A549 treated with RU486 at 1 μM for 4 hours (cell line): ENCODE results near the gene DENND5A. TPM values are rescaled to one million over a fixed set of nuclear protein-coding genes. Genes with fewer than 3 reads are reported as not detected.

ENCODE experiments used
- total RNA-seq: library from RNA; stranded (reverse); fragments of 200-300 nt; extraction: Qiagen RNA extraction; gene quantifications from 5 replicates; pipeline ENCODE4 v1.2.3, GENCODE V29; 2022; ENCODE audit warnings: low read depth

DENND5A gene
- total RNA-seq, result 42.7 to 53.4 TPM (median 43.9 TPM) in 5 replicates

GRCh38 chr11:9265211-9266131 is at the start of gene DENND5A:
Gene DENND5A, minus strand, starts transcription at chr11:9265350. Its CDS starts 281 bp downstream, at chr11:9265069.

GRCh38 chr11:9314291-9315077 is 49.3 kb upstream of the DENND5A start, which contains the start of gene TMEM41B:
Gene TMEM41B, minus strand, starts transcription at chr11:9314593. Its CDS starts 152 bp downstream, at chr11:9314441.

GRCh38 chr11:9091044-9091922 is 173.9 kb downstream of the DENND5A start, which contains the start of gene SCUBE2:
Gene SCUBE2, minus strand, starts transcription at chr11:9091599. Its CDS starts 71 bp downstream, at chr11:9091528.

Other genes starting within 250 kb of the DENND5A start
- gene SCUBE2, start 173.8 kb downstream of the DENND5A start, total RNA-seq, result 0.29 to 0.68 TPM (median 0.45 TPM) in 5 replicates
- gene TMEM41B, start 49.2 kb upstream of the DENND5A start, total RNA-seq, result 13.7 to 29.0 TPM (median 24.8 TPM) in 5 replicates
- 52.0 to 112 TPM (median 101 TPM) in 5 replicates for gene IPO7, start 119.3 kb upstream of the DENND5A start, total RNA-seq
- gene ZNF143, start 195.7 kb upstream of the DENND5A start, total RNA-seq, result 10.1 to 18.2 TPM (median 13.6 TPM) in 5 replicates